Measurements from ENCODE around the gene BMP2K.
"Not testable (repeated sequence)": the region's sequence is repeated elsewhere in the genome, so short reads cannot be mapped to it uniquely, and the experiment has no call there.

Gene BMP2K

GRCh38 chr4:78765432-78766006 lies 10.6 kb upstream of the BMP2K start:
- DNase-seq, result no peak

DNA sequence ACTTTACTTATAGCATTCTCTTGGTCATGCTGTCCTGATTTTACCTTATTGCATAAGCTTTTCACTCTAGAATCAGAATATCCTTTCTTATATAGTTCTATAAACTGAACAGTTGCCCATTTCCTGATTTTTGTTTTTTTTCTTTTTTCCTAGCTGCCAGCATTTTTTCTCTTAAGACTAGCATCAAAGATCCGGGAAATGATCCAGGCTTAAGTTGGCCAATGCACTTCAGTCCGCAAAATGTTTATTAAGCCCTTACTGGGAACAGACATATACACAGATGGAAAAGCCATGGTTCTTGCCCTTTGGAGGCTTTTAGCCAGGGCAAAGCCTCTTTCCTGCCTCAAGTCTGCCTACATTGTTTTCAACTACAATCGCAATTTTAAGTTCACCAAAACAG lies 10.1 kb upstream of the BMP2K start:
- no peak for DNase-seq

GRCh38 chr4:78766650-78767049 lies 9.5 kb upstream of the BMP2K start:
- DNase-seq, result no peak

DNA sequence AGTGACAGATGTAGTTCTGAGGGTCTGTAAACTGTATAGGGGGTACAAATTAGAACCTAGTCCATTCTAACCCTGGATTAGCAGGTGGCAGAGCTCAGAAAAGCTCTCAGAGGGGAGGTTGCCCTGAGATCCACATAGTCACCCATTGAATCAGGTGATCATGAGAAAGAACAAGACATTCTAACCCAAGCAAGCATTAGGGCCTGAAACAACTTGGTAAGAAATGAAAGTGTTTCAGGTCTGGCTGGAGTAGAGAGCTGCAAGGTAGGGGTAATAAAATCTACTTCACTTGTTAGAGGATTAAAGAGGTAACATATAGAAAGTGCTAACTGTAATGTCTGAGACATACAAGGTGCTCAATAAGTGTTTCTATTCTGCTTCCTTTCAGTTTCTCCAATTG lies 8.8 kb upstream of the BMP2K start:
- no peak for DNase-seq

- DNase-seq, result no peak
These were observed 7.5 kb upstream of the BMP2K start for GRCh38 chr4:78768452-78769180.

DNA sequence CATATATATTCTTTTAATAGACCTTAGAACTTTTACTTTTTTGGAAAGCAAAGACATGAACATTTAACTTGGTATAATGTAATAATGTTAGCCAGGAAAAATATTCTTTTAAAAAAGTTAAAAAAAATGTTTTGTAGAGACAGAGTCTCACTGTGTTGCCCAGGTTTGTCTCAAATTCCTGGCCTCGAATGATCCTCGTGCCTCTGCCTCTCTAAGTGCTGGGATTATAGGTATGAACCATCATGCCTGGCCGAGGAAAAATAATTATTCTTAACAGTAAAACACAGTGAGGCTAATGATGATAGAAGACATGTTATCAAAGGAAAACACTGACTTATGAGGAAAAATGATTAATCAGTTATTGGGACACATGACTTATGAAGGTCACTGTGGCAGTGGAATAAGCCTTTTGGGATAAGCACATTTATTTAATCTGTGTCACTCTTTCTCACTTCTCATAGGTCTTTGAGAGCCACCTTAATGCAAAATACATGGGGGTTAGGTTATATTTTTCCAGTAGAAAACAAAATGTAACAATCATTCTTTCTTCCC lies 6.0 kb upstream of the BMP2K start:
- no peak for DNase-seq

DNA sequence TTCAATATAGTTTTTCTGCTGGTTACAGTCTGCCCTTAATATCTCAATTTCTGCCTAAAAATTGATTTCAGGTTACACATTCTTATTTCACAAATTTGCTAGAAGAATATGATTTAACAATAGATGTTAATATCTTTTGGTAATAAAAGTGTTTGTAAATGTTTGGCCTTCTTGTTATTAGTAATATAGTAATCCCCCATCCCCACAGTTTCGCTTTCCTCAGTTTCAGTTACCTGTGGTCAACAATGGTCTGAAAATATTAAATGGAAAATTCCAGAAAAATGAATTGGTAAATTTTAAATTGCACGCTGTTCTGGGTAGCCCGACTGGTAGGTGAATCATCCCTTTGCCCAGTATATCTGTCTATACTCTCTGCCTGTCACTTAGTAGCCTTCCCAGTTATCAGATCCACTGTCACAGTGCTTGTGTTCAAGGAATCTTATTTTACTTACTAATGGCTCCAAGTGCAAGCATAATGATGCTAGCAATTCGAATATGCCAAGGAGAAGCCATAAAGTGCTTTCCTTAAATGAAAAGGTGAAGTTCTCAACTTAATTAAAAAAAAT lies 3.5 kb upstream of the BMP2K start:
- DNase-seq, result no peak

DNA sequence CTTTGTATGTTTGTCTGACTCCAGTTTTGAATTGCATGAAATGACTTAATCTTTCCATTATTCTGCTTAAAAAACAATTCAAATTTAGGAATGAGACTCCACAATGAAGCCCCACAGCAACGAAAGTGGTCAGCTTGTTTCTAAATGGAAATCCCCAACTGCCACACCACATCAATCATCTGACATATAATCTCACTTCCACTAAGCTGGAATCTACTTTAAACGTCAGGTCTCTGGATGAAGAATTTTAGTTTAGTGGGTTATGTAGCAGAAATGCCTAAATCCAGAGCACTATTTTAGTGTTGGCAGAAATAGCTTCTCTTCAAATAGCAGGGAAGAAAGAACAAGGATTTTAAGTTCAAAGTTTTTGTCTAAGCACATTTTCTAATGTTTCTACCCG lies 1.7 kb upstream of the BMP2K start:
- DNase-seq, result no peak

DNA sequence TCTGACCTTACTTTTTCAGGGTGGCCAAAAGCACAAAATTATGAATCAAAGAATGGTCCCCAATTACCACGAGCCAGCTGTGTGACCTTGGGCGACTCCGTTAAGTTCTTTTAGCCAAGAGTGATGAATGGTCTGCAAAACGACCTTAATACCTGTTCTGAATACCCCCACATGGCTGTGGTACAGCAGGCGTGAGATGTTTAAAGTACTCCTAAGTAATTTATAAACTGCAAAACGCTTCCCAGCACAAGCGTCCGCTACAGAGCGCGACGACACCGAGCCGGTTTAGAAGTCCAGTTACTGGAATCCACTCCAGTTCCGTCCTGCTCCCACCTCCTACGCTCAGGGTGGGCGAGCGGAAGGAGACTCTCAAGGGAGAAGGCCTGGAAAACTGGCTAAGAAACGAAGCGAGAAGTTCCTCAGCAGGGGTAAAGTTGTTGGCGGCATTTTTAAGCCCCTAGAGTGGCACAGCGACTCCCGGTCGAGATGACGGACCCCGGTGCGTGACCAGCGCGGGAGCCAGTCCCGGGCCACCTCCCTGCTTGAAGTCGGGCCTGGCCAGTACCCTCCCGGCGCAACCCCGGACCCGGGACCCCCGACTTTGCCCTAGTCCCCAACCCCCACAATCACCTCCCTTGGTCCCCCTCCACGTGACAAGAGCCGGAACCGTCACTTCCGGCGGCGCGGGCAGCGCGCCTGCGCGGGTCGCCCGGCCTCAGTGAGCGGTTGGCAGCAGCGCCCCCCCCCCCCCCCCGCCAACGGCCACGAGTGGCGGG lies 659 bp upstream of the BMP2K start:
- peak; percentile 92 for DNase-seq

- peak; percentile 86 for DNase-seq
These were observed 802 bp downstream of the BMP2K start for GRCh38 chr4:78776729-78777575.

DNA sequence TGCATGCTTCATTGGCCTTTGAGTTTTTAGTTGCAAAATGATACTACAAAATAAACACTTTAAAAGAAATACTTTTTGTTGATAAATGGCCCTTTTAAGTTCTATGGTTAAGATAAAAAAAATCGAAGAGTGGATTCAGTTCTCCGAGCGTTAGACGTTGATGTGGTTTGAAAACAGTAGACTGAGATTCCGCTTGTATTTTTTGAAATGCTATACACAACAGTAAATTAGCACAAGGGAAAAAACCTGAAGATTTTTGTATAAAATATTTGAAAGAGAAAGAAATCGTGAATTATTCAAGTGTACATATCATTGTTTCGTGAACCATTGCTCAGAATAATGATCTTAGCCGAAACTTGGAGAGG lies 1.4 kb downstream of the BMP2K start:
- DNase-seq, result peak; percentile 5

- no peak for DNase-seq
These were observed 2.4 kb downstream of the BMP2K start for GRCh38 chr4:78778530-78778929.

DNA sequence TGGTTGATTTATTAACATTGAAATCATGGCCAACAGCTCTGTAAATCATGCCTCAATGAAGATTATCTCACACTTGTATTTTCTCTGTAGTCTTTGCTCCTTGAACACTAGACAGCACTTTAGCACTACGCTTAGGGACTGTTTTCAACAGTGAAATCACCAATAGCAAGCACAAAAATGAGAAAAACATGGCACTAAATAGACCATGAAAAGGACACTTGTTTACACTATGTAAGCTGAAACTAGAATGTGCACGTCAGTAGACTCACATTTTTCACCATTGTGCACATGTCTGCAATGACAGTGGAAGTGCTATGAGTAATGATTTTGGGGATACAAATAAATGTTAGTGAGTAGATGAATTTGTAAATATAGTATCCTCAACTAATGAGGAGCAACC lies 3.1 kb downstream of the BMP2K start:
- DNase-seq, result no peak

DNA sequence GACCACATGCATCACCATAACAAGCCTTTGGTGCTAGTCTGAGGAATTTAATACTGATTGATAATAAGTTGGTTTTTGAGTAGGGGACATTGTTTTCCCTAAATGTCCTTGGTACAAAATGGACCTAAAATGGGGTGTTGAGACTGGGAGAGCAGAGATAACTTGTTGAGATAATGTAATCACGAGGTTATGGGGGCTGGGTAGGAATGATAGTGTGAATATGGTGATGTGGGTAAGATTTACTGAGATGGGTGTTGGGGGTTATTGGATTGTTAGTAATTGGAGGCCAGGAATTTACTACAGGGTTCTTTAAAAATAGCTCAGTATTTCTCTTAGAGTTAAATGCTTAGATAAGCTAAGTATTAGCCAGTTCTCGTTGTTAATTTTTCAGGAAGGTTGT lies 3.9 kb downstream of the BMP2K start:
- DNase-seq, result no peak

GRCh38 chr4:78781139-78781538 lies 5.0 kb downstream of the BMP2K start:
- DNase-seq, result no peak

DNA sequence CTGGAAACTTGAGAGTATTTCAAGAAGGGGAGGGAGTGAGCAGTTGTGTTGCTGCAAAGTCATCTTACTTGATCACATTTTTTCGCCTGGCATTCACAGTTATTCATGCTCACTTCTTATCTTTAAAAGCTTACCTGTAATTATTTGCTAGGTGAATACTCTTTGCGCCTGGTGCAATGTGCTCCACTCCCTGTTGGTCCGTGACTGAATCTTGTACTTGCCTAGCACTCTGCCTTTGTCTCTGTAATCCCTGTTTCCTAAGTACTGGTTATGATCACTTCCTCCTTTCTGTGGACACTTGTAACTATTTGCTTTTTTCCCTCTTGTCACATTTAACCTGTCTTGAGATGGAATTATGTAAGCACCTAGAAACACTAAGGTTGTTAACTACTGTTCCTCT lies 5.8 kb downstream of the BMP2K start:
- DNase-seq, result no peak

- peak; percentile 30 for DNase-seq
These were observed 8.2 kb downstream of the BMP2K start for GRCh38 chr4:78784236-78784865.

DNA sequence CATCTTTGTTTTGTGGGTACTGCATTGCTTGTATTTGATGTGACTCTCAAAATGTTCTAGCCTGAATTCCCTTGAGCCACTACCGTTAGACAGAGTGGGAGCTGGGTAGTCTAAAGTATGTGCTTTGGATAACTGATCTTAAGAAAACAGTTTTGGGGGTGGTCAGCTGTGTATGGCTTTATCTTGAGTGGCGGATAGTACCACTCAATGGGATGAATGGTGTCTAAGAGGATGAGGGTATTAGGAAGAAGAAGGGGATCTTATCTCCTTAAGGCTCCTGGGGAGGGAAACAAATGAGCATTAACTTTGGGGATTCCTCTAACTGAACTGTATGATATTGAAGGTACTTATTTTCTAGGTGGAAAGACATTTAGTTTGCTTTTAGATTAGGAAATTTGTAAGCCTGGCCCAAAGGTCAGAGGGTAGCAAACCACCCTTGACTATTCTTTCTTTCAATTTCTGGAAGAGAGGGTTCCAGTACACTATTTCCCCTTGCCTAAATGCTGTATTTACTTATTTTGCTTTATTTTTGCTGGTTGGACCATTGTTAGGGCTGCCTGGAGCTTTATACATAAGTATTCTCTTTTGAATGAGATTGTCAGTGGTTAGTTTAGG lies 11.3 kb downstream of the BMP2K start:
- DNase-seq, result no peak

DNA sequence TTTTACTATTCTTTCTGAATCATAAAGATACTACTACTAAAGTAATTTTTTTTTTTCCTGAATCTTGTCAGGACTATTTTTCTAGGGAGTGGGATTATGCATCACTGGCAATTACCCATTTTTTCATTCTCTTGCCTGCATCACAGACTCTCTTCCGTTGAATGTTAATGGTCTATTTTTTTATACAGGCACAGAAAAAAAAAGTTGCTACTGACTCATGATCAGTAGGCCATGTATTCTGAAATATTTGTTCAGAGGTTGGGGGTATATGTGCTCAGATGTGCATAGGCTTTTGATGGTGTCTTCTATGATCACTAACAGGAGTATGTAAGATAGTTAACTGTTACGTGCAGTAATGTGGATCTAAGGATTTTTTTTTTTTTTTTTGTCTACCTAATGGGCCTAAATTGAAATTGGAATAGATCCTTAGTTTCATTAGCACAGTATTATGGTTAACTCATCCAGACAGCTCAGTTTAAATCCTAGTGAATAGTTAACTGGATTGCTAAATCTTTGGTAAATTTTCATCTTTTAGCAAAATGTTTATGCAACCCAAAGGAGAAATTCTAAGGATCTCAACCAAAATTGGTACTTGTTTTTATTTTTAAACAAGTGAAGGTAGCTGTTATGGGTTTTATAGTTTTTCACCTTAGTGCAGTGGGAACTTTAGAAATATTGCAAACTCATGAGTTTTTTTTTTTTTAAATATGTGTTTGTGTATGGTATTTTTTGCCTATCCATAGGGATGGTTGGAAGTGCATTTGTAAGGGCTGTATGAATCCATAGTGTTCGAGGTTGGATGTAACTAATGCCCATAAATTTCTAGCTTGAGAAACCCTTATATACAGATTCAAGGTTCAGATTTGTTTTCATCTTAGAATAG lies 12.1 kb downstream of the BMP2K start:
- DNase-seq, result no peak

DNA sequence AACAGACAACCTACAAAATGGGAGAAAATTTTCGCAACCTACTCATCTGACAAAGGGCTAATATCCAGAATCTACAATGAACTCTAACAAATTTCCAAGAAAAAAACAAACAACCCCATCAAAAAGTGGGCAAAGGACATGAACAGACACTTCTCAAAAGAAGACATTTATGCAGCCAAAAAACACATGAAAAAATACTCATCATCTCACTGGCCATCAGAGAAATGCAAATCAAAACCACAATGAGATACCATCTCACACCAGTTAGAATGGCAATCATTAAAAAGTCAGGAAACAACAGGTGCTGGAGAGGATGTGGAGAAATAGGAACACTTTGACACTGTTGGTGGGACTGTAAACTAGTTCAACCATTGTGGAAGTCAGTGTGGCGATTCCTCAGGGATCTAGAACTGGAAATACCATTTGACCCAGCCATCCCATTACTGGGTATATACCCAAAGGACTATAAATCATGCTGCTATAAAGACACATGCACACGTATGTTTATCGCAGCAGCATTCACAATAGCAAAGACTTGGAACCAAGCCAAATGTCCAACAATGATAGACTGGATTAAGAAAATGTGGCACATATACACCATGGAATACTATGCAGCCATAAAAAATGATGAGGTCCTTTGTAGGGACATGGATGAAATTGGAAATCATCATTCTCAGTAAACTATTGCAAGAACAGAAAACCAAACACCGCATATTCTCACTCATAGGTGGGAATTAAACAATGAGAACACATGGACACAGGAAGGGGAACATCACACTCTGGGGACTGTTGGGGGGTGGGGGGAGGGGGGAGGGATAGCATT lies 19.7 kb downstream of the BMP2K start:
- DNase-seq, result not testable (repeated sequence)
